NCI-H1417 treated with DMSO at 0.1 percent for 48 hours (cell line): ENCODE measurements around the gene TMEM255B.

Experiments
- DNase-seq: peaks from one replicate; lab custom pipeline; 2025; lab: John Stamatoyannopoulos, UW

Gene TMEM255B

DNA sequence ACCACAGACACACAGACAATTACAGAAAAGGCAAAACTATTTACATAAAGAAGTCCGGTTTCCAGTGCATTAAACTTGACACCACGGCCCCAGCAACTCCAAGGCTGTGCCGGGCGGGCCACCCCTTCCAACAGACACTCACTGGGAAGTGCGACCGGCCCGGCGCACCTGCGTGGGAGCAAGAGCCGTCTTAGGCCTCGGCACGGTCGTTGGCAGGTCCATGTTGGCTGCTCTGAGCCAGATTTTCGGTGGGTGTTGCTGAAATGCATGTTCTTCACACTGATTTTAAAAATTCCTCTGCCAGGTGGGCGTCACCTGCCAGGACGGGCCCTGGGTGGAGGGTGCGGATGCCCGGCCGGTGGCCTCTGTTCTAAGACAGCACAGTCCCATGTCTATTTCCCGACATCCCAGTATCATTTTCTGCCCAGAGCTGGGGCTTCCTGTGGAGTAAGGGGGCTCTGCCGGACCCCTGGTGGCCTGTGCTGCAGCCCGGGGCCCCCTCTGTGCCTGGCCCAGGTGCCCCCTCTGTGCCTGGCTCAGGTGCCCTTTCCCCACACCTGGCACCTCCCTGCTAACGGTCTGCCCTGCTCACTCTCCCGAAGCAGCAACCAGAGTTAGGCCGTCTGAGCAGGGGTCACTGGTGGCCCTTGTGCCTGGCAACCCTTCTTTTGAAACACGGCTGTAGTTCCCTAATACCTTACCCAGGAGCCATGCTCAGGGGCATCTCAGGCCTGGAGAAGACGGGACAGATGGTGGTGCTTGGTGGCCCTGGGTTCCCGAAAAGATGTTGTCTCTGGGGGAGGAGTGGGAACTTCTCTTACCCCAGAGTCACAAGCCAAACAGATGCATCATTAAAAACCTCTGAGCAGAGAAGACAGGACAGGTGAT lies 9.2 kb downstream of the TMEM255B start:
- no peak for DNase-seq

DNA sequence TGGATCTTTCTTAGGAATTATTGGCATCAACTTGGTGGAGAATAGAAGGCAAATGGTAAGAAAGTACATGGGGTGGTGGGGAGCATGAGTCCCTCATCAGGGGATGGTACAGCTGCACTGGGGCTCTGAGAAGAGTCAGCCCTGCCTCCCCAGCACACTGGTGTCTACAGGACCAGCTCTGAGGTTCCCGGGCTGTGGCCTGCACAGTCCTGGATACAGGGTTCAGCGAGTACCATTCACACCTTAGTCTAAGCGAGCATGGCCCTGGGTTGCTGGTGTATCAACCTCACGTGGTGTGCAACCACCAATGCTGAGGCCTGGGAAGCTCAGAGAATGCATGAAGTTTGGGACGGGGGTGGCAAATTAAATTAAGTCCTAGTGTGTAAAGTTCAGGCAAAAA lies 10.1 kb downstream of the TMEM255B start:
- DNase-seq, result no peak

DNA sequence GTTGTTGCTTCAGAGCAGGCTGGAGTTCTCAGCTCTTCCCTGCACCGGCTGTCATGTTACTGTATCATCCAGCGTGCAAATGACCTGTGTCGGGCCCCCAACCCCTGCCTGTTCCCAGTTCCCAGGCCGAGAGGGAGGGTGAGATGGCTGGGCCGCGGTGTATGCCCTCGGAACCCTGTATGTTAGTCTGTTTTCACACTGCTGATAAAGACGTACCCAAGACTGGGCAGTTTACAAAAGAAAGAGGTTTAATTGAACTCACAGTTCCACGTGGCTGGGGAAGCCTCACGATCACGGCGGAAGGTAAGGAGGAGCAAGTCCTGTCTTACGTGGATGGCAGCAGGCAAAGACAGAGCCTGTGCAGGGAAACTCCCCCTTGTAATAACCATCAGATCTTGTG lies 10.9 kb downstream of the TMEM255B start:
- DNase-seq, result no peak

DNA sequence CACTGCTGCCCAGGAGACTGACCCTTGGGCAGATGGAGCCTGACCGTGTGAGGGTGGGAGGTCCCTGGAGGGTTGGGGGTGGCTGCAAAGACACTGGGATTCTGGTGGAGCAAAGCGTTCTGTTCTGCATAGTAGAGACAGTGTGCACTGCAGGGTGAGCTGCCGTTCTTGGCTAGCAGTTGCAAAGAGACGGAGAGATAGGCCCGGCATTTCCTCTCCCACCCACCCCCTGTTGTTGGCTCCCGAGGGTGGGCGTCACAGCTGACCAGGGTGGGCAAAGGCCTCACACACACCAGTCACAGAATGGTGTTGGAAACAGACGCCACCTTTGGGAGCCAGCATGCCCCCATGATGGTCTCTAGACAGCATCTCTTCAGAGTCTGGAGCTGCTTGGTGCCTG lies 11.4 kb downstream of the TMEM255B start:
- DNase-seq, result no peak

DNA sequence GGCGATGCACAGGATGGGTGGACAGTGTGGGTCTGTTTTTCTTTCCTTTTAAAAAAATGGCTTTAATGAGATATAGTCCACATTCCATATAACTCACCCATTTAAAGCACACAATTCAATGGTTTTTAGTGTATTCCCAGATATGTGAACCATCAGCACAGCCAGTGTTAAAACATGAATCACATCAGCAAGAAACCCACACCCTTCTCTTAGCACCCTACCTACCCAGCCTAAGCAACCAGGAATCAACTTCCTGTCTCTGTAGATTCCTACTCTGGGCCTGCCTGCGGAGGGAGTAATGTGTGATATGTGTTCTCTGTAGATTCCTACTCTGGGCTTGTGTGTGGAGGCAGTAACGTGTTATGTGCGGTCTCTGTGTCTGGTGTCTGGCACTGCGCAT lies 11.9 kb downstream of the TMEM255B start:
- no peak for DNase-seq

DNA sequence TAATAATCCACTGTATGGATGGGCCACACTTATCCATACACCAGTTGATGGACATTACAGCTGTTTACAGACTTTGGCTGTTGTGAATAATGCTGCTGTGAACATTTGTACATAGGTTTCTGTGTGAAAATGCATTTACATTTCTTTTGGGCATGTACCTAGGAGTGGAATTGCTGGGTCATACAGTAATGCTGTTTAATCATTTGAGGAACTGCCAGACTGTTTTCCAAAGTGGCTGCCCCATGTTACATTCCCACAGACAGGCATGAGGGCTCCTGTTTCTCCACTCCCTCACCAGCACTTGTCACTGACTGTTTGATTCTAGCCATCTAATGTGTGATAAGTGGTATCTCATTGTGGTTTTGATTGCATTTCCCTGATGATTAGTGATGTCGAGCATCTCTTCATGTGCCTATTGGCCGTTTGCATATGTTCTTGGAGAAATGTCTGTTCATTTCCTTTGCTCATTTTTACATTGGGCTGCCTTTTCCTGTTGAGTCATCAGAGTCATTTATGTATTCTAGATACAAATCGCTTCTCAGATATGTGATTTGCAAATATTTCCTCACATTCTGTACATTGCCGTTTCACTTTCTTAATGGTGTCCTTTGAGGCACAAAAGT lies 12.8 kb downstream of the TMEM255B start:
- DNase-seq, result no peak

DNA sequence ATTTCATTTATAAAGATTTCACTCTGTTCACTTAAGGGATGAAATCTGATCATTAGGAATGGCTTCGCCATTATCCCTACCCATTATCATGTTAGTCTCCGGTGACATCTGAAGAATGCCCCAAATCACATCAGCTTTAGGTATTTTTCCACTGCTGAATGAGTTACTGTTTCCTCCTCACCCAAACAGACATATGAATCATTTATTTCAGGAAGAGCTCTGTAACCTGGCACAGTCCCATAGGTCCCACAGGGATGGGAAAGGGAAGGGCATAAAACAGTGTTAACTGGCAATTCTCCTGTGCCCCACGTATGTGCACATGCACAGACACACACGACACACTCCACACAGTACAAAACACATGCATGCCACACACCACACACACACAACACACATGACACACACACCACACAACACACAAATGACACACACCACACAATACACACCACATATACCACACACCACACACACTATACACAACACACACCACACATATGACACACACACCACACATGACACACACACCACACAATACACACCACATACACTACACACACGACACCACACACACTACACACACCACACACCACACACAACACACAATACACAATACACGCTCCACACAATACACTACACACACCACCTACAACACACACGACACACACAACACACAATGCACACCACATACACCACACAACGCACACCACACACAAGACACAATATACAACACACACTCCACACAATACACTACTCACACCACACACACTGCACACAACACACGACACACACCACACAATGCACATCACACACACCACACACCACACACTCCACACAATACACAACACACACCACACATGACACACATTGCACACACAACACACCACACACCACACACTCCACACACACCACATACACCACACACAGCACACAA lies 15.4 kb downstream of the TMEM255B start:
- DNase-seq, result no peak

DNA sequence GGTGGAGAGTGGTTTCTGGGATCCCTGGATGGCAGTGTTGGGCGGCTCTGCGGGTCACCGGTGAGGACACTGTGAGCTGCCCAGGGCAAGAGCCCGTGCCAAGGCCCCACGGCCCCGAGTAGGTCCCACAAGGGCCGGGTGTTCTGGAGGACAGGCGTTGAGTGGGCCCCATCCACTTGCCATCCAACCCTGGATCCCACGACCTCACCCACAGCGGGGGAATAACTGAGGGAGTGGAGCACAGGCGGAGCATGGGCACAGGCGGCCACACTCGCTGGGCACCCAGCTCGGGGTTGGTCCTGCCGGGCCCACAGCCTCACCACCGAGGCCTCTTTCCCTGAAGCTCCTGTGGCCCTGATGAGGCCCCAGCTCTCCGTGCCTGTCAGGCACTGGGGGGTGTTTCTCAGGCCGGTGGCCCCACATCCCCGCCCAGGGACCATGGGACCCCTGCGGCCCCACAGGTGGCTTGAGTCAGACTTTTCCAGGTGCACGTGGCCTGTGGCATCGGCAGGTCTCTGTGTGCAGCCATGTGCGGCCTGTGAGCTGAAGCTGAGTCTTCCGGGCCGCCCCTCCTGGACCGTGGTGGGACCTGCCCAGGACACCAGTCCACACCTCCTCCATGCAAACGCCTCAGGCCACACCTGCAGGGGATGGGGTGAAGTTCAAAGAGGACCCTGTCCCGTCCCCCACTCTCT lies 16.6 kb downstream of the TMEM255B start:
- DNase-seq, result no peak

DNA sequence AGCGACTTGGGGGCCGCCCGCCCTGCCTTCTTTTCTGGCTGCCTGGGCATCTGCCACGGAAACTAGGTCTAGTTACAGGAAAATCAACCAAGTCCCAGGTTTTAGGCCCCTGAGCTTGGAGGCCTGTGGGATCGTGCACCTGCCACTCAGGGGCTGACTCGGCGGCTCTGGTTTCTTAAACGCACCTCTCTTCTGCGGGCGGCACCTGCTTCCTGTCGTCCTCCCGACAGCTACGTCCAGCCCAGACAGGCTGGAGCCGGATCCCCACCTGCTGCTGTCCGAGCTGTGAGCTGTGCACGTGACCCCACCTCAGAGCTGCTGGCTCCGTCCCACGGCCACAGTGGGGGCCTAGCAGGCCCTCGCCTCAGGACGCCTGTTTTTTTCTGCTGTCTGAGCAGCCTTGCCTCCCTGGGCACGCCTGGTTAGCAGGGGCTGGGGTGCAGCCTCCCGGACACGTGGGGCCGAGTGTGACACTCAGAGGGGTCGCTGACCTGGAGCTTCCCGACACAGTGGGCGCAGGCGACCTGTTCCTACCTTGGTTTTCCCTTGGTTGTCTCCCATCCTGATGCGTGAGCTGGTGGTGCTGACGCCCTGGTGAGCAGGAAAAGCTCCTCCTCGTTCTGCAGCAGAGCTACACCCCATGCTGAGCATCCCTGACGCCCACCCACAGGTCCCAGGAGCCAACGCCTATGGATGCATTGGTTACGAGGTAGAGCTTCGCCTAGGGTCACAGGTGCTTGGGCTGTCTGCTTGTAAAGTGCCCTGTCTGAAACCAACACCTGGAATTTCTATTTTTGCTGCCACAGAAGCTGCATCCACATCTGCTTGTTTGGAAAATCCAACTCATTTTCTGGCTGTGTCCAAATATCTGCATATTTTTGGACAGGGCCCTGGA lies 17.5 kb downstream of the TMEM255B start:
- DNase-seq, result no peak

DNA sequence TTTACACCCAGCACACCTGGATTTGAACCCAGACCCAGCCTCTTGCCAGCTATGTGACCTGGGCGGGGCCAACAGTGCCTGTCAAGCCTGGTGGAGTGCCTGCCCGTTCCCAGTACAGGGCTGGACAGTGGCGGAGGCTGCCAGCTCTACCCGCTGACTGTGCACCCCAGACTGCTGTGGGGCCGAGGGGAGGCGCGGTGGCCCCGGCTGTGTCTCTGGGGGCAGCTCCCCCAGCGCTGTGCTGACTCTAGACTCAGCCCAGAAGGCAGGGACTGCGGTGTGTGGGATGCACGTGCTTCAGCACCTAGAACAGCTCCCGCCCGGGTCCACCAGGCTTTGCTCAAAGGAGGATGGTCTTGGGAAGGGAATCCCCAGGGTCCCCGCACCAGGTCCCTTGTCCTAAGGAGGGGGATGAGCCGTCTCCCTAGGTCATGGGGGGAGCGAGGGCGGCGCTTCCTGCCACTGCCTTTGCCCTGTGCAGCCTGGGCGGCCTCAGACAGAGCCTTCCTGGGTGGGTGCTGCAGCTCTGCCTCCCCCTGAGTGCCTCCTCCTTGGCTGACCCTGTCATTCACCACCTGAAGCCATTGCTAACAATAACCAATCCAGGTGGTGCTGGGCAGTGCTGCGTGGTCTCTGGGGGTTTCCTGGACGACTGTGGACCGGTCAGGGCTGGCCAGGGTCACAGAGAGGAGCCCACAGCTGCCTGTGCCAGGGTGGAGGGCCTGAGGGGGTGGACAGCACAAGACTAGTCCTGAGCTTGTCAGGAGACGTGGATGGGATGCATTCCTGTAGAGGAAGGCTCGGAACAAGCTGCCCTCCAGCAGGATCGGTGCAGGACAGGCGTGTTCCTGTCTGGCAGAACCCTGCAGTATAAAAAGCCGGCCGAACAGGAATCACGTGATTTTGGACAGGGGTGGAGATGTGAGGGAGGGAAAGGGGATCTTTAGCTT lies 18.6 kb downstream of the TMEM255B start:
- DNase-seq, result no peak

DNA sequence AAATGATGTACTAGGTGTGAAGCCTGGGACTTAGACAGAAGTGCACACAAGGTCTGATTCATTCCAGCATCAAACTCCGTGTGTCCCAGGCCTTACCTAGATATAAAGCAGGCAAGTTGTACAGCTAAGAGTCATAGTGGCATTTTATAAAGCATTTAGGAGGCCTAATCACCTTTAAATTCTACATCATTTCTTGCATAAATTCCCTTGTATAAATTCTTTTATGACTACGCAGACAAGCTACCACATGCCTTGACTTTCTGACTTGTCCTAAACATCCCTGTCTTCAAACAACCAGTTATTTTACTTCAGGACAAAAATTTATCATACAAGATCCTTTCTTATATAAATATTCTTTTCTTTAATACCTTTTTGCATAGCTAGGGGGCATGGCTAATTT lies 22.5 kb downstream of the TMEM255B start:
- no peak for DNase-seq

DNA sequence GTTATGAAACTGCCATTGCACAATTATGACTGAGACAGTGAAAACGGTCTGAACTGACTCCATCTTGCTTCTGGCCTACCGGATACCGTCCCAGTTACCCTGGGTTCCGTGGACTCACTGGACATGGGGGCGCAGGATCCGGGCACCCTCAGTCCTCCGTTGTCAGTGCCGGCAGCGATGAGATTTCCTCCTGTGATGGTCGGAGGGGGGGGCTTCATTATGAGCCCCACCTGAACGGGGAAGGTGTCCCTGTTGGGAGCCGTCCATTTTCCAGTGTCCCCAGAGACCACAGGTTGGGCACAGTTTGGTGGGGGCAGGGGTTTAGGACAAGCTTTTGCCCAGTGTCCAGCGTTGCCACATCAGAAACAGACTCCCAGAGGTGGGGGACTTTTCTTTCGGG lies 23.4 kb downstream of the TMEM255B start:
- DNase-seq, result no peak

DNA sequence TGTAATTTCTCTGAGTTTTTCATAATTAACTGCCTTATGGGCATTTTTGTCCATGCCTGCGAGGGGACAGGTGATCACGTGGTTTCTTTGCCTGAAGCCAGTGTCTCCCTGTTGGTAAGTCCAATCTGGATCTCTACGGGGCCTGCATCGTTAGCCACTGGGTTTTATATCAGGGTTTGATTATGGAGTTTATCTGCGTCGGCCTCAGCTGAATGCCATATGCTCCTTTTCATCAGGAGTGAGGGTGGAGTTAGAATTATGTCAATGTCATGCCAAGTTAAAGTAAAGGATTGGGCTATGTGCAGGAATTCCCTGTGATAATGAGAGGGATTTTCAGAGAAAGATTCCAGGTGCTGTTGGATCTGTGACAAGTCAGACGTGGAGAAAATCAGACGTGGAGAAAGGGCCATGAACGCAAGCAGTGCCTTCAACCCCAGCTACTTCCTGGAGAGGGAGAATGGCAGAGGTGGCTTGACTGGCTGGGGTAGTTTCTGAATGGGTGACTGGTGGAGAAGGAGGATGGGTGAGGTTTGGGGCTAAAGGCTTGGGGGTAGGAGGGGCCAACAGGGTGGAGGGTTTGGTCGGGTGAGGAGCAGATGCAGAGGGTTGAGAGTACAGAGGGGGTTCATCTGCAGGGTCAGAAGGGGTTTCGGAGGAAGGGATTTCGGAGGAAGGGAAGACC lies 24.3 kb downstream of the TMEM255B start:
- no peak for DNase-seq

DNA sequence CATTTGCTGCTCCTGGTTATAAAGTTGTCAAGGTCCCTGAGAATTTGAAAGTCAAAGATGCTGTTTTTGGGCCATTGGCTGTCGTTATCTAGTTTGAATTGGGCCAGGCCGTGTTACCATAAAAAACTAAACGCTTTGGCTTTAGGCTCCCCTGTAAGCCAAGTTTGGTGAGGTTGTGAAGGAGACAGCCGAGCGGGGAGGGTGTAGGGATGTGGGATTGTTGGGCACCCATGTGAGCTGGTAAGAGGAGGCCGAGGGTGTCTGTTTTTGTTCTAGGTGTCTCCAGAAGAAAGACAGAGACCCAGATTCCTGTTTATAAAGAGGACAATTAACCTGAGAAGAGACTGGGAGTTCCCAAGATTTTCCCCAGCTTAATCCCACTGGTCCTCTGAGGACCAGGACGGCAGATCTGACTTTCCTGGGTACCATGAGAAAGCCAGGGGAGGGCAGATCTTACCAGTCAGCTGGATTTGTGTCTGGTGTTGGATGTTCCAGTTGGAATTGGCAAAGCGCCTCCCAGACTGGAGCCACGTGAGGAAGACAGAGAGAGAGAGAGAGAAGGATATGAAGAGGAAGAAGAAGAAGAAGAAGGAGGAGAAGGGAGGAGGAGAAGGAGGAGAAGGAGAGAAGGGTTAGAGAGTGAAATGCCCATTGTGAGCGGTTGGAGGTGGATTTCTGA lies 25.1 kb downstream of the TMEM255B start:
- no peak for DNase-seq

DNA sequence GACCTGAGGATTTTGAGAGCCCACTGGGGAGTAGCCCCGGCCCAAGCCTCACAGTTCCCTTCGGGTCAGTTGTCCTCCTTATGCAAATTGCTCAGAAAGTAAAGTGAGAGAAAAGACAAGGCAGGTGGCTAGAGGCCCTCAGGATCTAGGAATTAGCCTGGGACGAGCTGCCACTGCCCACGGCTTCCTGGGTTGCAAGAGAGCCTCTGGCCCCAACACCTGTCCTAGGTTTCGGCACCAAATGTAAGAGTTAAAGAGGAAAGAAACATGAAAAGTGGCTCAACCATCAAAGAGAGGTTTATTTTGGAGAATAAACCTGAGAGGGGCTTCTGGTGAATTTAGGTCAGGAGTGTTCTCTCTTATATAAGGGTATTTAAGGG lies 25.6 kb downstream of the TMEM255B start:
- no peak for DNase-seq

DNA sequence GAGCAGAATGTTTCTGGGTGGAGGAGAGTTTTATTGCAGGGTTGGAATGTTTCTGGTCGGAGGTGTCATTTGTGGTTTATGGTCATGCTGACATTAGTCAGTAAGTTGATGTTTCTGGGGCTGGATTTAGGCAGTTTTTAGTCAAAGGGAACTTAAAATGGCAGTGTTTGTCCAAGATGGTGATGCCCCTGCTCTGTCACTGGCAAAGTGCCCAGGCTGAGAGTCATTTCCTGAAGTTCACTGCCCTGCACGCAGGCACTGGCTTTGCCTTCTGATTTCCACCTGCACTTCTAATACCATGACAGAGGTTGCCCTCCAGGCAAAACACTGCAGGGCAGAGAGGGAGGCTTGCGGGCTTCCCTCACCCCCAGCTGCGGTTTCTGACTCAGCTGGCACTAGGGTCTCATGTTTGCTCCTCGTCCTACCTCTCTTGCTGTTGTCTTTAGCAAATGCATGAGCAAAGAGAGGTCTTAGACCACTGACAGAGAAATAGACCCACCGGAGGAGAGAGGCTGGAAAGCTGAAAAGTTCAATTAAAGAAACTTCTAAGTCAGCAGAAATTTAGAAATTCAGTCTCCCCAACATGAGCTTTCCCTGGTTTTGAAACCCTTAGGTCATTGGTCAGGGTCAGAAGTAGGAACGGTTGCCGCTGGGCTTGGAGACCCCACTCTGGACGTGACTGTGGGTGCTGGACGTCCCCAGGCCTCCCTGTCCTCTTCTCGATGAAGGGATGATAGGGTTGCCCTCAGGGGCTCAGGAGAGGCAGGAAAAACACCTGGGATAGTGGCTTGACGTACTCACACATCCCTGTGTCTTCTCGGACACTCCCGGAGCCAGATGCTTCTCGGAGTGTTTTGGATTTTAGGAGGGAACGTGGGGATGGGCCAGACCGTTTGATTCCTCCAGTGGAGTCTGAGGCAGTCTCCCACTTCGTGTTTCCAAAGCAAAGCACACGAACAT lies 26.3 kb downstream of the TMEM255B start:
- no peak for DNase-seq

DNA sequence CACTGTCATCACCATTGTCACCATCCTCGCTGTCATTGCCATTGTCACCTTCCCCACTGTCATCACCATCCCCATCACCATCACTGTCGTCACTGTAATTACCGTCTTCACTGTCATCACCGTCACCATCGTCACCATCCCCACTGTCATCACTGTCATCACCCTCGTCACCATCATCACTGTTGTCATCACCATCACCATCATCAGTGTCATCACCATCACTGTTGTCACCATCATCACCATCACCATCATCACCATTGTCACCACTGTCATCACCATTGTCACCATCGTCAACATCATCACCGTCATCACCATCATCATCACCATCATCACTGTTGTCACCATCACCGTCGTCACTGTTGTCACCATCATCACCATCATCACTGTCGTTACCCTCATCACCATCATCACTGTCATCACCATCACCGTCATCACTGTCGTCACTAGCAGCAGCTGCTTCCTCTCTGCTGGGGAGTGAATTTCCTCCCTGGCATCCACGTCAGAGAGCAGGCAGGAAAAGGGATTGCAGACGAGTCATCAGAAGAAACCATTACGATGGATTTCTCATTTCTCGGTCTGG lies 27.3 kb downstream of the TMEM255B start:
- no peak for DNase-seq
